HCT116 (cell line): Measurements from ENCODE around the gene U2AF2. TPM values are rescaled to one million over a fixed set of nuclear protein-coding genes. Genes with fewer than 3 reads are reported as not detected.

Experiments
- ATAC-seq: fragments of 200-7000 bp; cut with Tn5 transposase; 2 replicates; pipeline ENCODE4 v1.9.1; 2020; ENCODE audit warnings: mild to moderate bottlenecking, moderate library complexity
- BruUV-seq: library from RNA; stranded (reverse); fragments of 400-500 nt; replicated peaks from 2 replicates; lab custom pipeline; 2021; lab: Mats Ljungman, UMichigan
- CTCF ChIA-PET: fragments of 300-600 bp; sonication (Branson Sonifier 250); formaldehyde crosslinking; loops from one replicate; lab custom pipeline; 2021; ENCODE audit warnings: antibody characterized with exemption; lab: Charles Lee
- POLR2A ChIA-PET: fragments of 300-600, 350-600 bp; sonication (Branson Sonifier 250); formaldehyde crosslinking; loops from one replicate; lab custom pipeline; 2021; ENCODE audit warnings: antibody characterized with exemption; lab: Charles Lee
- RAD21 ChIA-PET, 2 experiments: fragments of 300-600 bp; sonication (Branson Sonifier 250); formaldehyde crosslinking; loops; one replicate each; lab custom pipeline; 2023; ENCODE audit warnings: low total read pairs in 2 of 2; ENCODE audit not compliant: uncharacterized antibody in 2 of 2, unreplicated experiment in 2 of 2, low non-redundant PET in 1 of 2; lab: Charles Lee
- DNase-seq: peaks from one replicate; pipeline ENCODE4 v3.0.0-alpha.2; 2010; ENCODE audit warnings: low read depth, low spot score
- H2AFZ ChIP-seq: fragments of 200-600 bp; shearing (Covaris generic), sonication (generic); 2 replicates; pipeline ENCODE4 v1.6.1; 2017; ENCODE audit warnings: low read depth, mixed run types, mixed read lengths, antibody characterized with exemption, low read length; ENCODE audit not compliant: poor library complexity, severe bottlenecking
- H3K27ac ChIP-seq: 2 replicates; pipeline ENCODE4 v1.5.1; 2012; ENCODE audit warnings: low read depth, low read length
- H3K27me3 ChIP-seq: fragments of 200-600 bp; sonication (generic); 2 replicates; pipeline ENCODE4 v1.6.1; 2016; ENCODE audit warnings: mixed run types, low read length, mixed read lengths; ENCODE audit not compliant: insufficient read depth
- H3K36me3 ChIP-seq, 2 experiments: fragments of 200-500 bp in 1 of 2; fragments of 200-600 bp in 1 of 2; sonication (Bioruptor generic) in 1 of 2; sonication (generic) in 1 of 2; 2 replicates each; pipeline versions ENCODE4 v1.5.1 to v1.6.1; 2014 to 2016; ENCODE audit warnings: low read length in 2 of 2, inconsistent platforms in 1 of 2, mixed read lengths in 1 of 2, mixed run types in 1 of 2; ENCODE audit not compliant: insufficient read depth in 2 of 2, control insufficient read depth in 1 of 2
- H3K4me1 ChIP-seq, 2 experiments: fragments of 200-600 bp in 1 of 2; sonication (generic) in 1 of 2; 2 replicates each; pipeline versions ENCODE4 v1.5.1 to v1.6.1; 2012 to 2017; ENCODE audit warnings: low read length in 2 of 2, inconsistent platforms in 1 of 2, mild to moderate bottlenecking in 1 of 2, mixed read lengths in 1 of 2, mixed run types in 1 of 2, moderate library complexity in 1 of 2; ENCODE audit not compliant: insufficient read depth in 2 of 2, control insufficient read depth in 1 of 2
- H3K4me2 ChIP-seq: fragments of 200-600 bp; sonication (generic); 2 replicates; pipeline ENCODE4 v1.6.1; 2017; ENCODE audit warnings: mixed run types, low read length, mixed read lengths
- H3K4me3 ChIP-seq, 2 experiments: fragments of 200-600 bp in 1 of 2; sonication (generic) in 1 of 2; replicated peaks in 1 of 2; 2 replicates each; pipeline ENCODE4 v1.5.1; 2011 to 2016; ENCODE audit warnings: low read length in 2 of 2, control low read depth in 1 of 2, low read depth in 1 of 2, mild to moderate bottlenecking in 1 of 2, mixed read lengths in 1 of 2, mixed run types in 1 of 2
- H3K79me2 ChIP-seq: fragments of 200-600 bp; sonication (generic); 2 replicates; pipeline ENCODE4 v1.6.1; 2017; ENCODE audit warnings: mild to moderate bottlenecking, mixed run types, low read length, moderate library complexity, mixed read lengths; ENCODE audit not compliant: insufficient read depth
- H3K9ac ChIP-seq: fragments of 200-600 bp; sonication (generic); 2 replicates; pipeline ENCODE4 v1.6.1; 2016; ENCODE audit warnings: low read length, mixed read lengths
- H3K9me2 ChIP-seq: fragments of 200-600 bp; sonication (generic), shearing (Covaris generic); 2 replicates; pipeline ENCODE4 v1.6.1; 2017; ENCODE audit warnings: mixed run types, mild to moderate bottlenecking, moderate library complexity; ENCODE audit not compliant: insufficient read depth
- H3K9me3 ChIP-seq, 2 experiments: fragments of 200-500 bp in 1 of 2; fragments of 200-600 bp in 1 of 2; sonication (Bioruptor generic) in 1 of 2; sonication (generic) in 1 of 2; 2 replicates each; pipeline ENCODE4 v1.6.1; 2014 to 2017; ENCODE audit warnings: low read length in 2 of 2, mixed read lengths in 2 of 2, inconsistent platforms in 1 of 2, low read depth in 1 of 2, mild to moderate bottlenecking in 1 of 2, mixed run types in 1 of 2, moderate library complexity in 1 of 2; ENCODE audit not compliant: control insufficient read depth in 1 of 2, insufficient read depth in 1 of 2
- H4K20me1 ChIP-seq: fragments of 200-600 bp; sonication (generic), shearing (Covaris generic); 2 replicates; pipeline ENCODE4 v1.6.1; 2017; ENCODE audit warnings: mixed run types, mild to moderate bottlenecking, moderate library complexity; ENCODE audit not compliant: insufficient read depth
- CBX3 ChIP-seq: IDR thresholded peaks from 2 replicates; pipeline ENCODE4 v1.6.1; 2012; ENCODE audit warnings: low read depth
- EGR1 ChIP-seq: IDR thresholded peaks from 2 replicates; pipeline ENCODE4 v1.6.1; 2012; ENCODE audit warnings: low read depth
- EZH2phosphoT487 ChIP-seq: fragments of 200-600 bp; IDR thresholded peaks from 2 replicates; pipeline ENCODE4 v1.6.1; 2018; ENCODE audit warnings: antibody characterized with exemption, borderline replicate concordance
- JUND ChIP-seq: IDR thresholded peaks from 2 replicates; pipeline ENCODE4 v1.6.1; 2012
- POLR2A ChIP-seq: IDR thresholded peaks from 2 replicates; pipeline ENCODE4 v1.7.0; 2011; ENCODE audit warnings: borderline replicate concordance; ENCODE audit not compliant: insufficient read depth, insufficient read length; ENCODE audit errors: extremely low read depth
- RAD21 ChIP-seq: IDR thresholded peaks from 2 replicates; pipeline ENCODE4 v1.6.1; 2012; ENCODE audit warnings: low read depth, mild to moderate bottlenecking
- SIN3A ChIP-seq: IDR thresholded peaks from 2 replicates; pipeline ENCODE4 v1.6.1; 2012; ENCODE audit warnings: low read depth
- SRF ChIP-seq: IDR thresholded peaks from 2 replicates; pipeline ENCODE4 v1.6.1; 2012; ENCODE audit warnings: low read depth
- YY1 ChIP-seq: IDR thresholded peaks from 2 replicates; pipeline ENCODE4 v1.6.1; 2011; ENCODE audit warnings: low read length, low read depth, moderate library complexity, mild to moderate bottlenecking; ENCODE audit not compliant: insufficient replicate concordance; ENCODE audit errors: extremely low read depth
- ZFX ChIP-seq: fragments of 450-650 bp; IDR thresholded peaks from 2 replicates; pipeline ENCODE4 v1.6.1; 2017
- ZNF274 ChIP-seq: fragments of 200-500 bp; sonication (Bioruptor generic); IDR thresholded peaks from 2 replicates; pipeline ENCODE4 v1.6.1; 2014; ENCODE audit warnings: mild to moderate bottlenecking, low read depth, low read length, inconsistent platforms
- intact Hi-C: fragments of 100-400 bp; cut with micrococcal nuclease; formaldehyde crosslinking; loops from 2 replicates; pipeline ENCODE4 v1.10.0; 2022
- total RNA-seq: library from RNA; stranded (reverse); gene quantifications from one replicate; pipeline ENCODE4 v1.2.1, GENCODE V29; 2021; ENCODE audit not compliant: unreplicated experiment
- TF ChIP-seq, protein P1 (sequence below): IDR thresholded peaks from 2 replicates; pipeline ENCODE4 v1.6.1; 2012
- TF ChIP-seq, protein P2 (sequence below): IDR thresholded peaks from 2 replicates; pipeline ENCODE4 v1.6.1; 2011; ENCODE audit warnings: mild to moderate bottlenecking, low read length, moderate library complexity; ENCODE audit not compliant: insufficient replicate concordance; ENCODE audit errors: extremely low read depth
- TF ChIP-seq, protein P3 (sequence below): IDR thresholded peaks from 2 replicates; pipeline ENCODE4 v1.6.1; 2012; ENCODE audit warnings: low read depth
- TF ChIP-seq, protein P4 (sequence below): IDR thresholded peaks from 2 replicates; pipeline ENCODE4 v1.6.1; 2012
- TF ChIP-seq, protein P5 (sequence below), 3 experiments: fragments of 200-600 bp in 1 of 3; sonication (generic) in 1 of 3; IDR thresholded peaks in 2 of 3; conservative IDR thresholded peaks in 1 of 3; 2 replicates each; pipeline ENCODE4 v1.5.1; 2012 to 2017; ENCODE audit warnings: low read depth in 2 of 3, low read length in 2 of 3, antibody characterized with exemption in 1 of 3, borderline replicate concordance in 1 of 3, control low read depth in 1 of 3, mild to moderate bottlenecking in 1 of 3, mixed read lengths in 1 of 3, mixed run types in 1 of 3, moderate library complexity in 1 of 3; ENCODE audit not compliant: insufficient read depth in 1 of 3

The U2AF2 gene
- total RNA-seq, 1 experiment from 2014 or later = 259 TPM

- TF ChIP-seq, protein P1, sequence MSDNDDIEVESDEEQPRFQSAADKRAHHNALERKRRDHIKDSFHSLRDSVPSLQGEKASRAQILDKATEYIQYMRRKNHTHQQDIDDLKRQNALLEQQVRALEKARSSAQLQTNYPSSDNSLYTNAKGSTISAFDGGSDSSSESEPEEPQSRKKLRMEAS = no peak
- TF ChIP-seq, protein P2, sequence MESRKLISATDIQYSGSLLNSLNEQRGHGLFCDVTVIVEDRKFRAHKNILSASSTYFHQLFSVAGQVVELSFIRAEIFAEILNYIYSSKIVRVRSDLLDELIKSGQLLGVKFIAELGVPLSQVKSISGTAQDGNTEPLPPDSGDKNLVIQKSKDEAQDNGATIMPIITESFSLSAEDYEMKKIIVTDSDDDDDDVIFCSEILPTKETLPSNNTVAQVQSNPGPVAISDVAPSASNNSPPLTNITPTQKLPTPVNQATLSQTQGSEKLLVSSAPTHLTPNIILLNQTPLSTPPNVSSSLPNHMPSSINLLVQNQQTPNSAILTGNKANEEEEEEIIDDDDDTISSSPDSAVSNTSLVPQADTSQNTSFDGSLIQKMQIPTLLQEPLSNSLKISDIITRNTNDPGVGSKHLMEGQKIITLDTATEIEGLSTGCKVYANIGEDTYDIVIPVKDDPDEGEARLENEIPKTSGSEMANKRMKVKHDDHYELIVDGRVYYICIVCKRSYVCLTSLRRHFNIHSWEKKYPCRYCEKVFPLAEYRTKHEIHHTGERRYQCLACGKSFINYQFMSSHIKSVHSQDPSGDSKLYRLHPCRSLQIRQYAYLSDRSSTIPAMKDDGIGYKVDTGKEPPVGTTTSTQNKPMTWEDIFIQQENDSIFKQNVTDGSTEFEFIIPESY = no peak
- TF ChIP-seq SRF (no peak), SIN3A (no peak), CBX3 (no peak)
Observed at GRCh38 chr19:55693336-55693974, 38.6 kb downstream of the U2AF2 start (continued).

GRCh38 chr19:55694241-55694655, 39.4 kb downstream of the U2AF2 start:
- H3K9ac ChIP-seq = no peak overlapping the region
- no peak overlapping the region for H2AFZ ChIP-seq
- no peaks in the 10 kb centered on the region for H3K9me2 ChIP-seq
- no peak overlapping the region for H3K4me2 ChIP-seq
- POLR2A ChIA-PET = no interaction called here
- H3K27me3 ChIP-seq = no peaks in the 10 kb centered on the region
- no peaks in the 10 kb centered on the region for H3K79me2 ChIP-seq
- no peak overlapping the region for H3K4me3 ChIP-seq
- ATAC-seq = no peak
- RAD21 ChIA-PET = no interaction called here
- intact Hi-C loops = no loop called here
- no peak for DNase-seq
- peaks cover 28 to 32% of the 10 kb centered on the region in 2 experiments; a peak in 3 of 4 replicates for H3K36me3 ChIP-seq
- H4K20me1 ChIP-seq = no peaks in the 10 kb centered on the region
- no TSS peak for BruUV-seq
- H3K27ac ChIP-seq = no peak overlapping the region
- TF ChIP-seq ZFX (no peak), SRF (no peak), YY1 (no peak), EGR1 (no peak), ZNF274 (no peak), JUND (no peak), RAD21 (no peak), POLR2A (no peak), SIN3A (no peak), EZH2phosphoT487 (no peak)
- TF ChIP-seq, protein P3, sequence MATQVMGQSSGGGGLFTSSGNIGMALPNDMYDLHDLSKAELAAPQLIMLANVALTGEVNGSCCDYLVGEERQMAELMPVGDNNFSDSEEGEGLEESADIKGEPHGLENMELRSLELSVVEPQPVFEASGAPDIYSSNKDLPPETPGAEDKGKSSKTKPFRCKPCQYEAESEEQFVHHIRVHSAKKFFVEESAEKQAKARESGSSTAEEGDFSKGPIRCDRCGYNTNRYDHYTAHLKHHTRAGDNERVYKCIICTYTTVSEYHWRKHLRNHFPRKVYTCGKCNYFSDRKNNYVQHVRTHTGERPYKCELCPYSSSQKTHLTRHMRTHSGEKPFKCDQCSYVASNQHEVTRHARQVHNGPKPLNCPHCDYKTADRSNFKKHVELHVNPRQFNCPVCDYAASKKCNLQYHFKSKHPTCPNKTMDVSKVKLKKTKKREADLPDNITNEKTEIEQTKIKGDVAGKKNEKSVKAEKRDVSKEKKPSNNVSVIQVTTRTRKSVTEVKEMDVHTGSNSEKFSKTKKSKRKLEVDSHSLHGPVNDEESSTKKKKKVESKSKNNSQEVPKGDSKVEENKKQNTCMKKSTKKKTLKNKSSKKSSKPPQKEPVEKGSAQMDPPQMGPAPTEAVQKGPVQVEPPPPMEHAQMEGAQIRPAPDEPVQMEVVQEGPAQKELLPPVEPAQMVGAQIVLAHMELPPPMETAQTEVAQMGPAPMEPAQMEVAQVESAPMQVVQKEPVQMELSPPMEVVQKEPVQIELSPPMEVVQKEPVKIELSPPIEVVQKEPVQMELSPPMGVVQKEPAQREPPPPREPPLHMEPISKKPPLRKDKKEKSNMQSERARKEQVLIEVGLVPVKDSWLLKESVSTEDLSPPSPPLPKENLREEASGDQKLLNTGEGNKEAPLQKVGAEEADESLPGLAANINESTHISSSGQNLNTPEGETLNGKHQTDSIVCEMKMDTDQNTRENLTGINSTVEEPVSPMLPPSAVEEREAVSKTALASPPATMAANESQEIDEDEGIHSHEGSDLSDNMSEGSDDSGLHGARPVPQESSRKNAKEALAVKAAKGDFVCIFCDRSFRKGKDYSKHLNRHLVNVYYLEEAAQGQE = no peak
- TF ChIP-seq, protein P4, sequence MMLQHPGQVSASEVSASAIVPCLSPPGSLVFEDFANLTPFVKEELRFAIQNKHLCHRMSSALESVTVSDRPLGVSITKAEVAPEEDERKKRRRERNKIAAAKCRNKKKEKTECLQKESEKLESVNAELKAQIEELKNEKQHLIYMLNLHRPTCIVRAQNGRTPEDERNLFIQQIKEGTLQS = no peak
- TF ChIP-seq, protein P5, sequence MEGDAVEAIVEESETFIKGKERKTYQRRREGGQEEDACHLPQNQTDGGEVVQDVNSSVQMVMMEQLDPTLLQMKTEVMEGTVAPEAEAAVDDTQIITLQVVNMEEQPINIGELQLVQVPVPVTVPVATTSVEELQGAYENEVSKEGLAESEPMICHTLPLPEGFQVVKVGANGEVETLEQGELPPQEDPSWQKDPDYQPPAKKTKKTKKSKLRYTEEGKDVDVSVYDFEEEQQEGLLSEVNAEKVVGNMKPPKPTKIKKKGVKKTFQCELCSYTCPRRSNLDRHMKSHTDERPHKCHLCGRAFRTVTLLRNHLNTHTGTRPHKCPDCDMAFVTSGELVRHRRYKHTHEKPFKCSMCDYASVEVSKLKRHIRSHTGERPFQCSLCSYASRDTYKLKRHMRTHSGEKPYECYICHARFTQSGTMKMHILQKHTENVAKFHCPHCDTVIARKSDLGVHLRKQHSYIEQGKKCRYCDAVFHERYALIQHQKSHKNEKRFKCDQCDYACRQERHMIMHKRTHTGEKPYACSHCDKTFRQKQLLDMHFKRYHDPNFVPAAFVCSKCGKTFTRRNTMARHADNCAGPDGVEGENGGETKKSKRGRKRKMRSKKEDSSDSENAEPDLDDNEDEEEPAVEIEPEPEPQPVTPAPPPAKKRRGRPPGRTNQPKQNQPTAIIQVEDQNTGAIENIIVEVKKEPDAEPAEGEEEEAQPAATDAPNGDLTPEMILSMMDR (IDR thresholded peaks at IDR 0.05 in 2 of 3, conservative IDR thresholded peaks at IDR 0.05 in 1 of 3; ENCODE audit: borderline replicate concordance in 1 of 3, insufficient read depth in 1 of 3, low read depth in 2 of 3, low read length in 2 of 3) = no peak
- H3K4me1 ChIP-seq = no peaks in the 10 kb centered on the region
- CTCF ChIA-PET = interaction anchor here (1.1 kb wide), 1 partner anchor 9 kb away, joined by 4 read pairs; no protein-coding TSS in a partner anchor
- no peaks in the 10 kb centered on the region for H3K9me3 ChIP-seq
